ENCODE data around the gene GRM1.

GRM1 gene

DNA sequence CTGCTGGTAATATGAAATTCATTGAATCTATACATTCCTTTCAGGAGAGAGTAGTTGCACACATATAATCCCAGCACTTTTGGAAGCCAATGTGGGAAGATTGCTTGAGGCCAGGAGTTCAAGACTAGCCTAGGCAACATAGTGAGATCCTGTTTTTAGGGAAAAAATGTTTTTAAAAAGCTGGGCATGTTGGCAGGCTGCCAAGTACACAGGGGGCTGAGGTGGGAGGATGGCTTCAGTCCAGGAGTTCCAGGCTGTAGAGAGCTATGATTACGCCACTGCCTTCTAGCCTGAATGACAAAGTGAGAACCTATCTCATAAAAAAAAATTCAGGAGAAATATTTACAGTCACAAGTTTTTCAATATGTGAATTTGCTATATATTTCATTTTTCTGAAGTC is 71.9 kb downstream of the GRM1 start:
- DNase-seq = no peak

DNA sequence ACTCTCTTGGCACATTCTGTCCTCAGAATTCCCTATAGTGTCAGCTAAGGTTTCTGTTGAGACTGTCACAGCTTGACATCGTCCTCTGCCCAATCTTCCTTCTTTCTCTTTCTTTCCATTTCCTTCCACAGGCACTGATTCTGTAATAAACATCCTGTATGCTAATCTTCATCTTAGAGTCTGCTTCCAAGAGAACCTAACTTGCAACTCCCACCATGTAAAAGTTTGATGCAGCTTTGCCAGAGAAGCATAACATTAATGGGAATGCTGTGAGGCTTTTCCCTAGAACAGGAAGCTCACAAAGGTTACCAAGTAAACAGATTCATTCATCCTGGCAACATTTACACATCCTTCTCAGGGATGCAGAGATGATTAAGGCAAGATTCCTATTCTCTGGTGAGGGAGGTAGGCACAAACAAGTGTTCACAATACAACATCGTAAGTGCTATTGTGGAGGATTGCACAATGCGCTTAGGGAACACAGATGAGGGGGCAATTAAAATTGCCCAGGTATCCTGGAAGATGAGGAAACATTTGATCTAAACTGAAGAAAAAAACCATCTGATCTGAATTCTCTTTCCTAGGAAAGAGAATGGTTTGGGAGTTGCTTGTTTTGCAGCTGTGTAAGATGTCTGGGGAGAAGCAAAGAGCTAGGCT is 74.7 kb downstream of the GRM1 start:
- DNase-seq = no peak

DNA sequence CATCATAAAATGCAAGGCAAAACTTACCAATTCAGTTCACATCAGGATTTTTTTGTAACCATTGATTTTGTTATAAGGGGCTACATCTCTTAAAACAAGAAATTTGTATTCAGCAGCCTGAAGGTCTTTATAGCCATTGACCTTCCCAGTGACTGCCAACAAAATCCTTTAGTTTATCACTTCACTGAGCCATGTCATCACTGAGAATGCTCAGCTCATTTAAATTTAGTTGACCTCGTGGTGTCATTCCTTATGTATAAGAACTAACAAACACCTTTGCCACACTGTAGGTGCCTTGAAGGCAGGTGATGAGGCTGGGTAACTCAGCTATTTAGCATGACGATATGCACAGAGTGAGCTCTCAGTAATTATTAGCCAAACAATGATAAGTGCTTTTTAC is 77.7 kb downstream of the GRM1 start:
- DNase-seq = no peak

DNA sequence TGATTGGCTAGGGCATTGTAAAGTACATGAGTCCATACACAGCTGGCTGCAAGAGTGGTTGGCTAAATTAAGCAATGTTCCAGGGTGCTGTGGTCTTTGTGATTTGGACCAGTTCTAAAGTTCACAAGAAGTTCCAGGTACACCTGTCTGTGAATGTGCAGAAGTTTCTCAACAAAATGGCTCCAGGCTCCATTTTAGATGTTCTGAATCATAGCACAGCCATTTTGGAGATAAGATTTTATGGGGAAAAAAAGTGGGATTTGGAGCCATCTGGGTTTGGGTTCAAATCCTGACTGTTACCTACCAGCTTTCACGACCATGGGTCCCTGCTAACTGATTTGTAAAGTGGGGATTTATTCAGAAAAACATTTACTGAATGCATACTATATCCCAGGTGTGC is 82.1 kb downstream of the GRM1 start:
- no peak for DNase-seq

DNA sequence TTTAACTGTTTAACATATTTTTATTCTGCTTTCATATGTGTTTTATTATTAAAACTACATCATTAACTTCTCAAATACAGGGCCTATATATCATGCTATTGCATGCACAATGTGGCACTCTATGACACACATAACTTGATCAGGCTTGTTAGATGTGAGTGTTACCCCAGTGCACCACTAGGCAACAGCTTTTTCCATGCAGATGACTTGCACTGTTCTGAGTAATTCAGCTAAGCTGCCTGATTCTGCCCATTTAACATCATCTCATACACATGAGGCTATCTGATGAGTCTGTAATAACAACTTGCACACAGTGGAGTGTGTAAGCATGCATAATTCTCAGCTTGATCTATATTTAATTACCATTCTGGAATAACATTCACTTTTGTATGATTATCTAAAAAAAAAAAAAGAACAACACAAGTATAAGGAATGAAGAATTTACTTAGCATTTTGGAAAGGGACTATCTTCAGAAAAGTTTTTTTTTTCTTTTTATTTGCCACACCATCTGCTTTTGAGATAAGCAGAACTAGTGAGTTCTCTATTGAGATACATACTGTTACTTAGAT is 83.1 kb downstream of the GRM1 start:
- DNase-seq = no peak

DNA sequence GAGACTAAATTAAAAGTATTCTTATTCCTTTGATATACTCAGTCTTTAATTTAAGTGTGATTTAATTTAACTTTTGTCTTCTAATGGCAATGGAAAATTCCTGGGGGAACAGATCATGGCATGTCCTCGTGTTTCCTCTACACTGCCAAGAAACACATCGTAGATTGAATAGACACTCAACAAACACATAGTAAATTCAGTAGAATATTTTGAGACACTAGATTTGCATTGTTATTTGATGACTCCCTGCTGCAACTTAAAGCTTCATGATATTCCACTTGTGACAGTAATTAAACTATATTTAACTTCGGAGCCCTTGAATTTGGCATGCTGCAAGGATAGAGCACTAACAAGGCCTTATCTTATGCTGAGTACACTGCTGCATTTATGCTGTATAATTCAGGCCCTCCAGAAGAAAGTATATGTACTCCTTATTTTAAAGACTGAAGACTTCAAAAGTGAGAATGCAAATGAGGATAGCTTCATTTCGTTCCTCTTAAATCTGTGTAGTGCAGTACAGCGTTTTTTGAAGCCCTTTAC is 84.3 kb downstream of the GRM1 start:
- DNase-seq = no peak

DNA sequence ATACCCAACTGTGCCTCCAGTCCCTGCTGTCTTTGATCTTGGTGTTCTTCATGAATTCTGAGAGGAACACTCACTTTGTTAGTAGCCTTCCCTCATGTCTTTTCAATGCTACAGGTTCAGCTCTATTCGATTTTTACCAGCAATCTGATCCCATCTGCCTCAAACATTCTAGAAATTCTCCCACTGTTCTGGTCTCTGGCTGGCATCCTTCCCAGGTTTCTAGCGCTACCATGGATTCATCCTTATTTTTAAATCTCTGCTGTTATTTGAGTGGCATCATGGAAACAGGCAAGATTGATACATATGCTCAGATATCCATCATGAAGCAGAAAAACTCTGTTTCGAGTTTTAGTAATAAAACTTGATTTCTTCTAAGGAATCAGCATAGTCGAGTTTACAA is 94.8 kb downstream of the GRM1 start:
- DNase-seq = no peak

DNA sequence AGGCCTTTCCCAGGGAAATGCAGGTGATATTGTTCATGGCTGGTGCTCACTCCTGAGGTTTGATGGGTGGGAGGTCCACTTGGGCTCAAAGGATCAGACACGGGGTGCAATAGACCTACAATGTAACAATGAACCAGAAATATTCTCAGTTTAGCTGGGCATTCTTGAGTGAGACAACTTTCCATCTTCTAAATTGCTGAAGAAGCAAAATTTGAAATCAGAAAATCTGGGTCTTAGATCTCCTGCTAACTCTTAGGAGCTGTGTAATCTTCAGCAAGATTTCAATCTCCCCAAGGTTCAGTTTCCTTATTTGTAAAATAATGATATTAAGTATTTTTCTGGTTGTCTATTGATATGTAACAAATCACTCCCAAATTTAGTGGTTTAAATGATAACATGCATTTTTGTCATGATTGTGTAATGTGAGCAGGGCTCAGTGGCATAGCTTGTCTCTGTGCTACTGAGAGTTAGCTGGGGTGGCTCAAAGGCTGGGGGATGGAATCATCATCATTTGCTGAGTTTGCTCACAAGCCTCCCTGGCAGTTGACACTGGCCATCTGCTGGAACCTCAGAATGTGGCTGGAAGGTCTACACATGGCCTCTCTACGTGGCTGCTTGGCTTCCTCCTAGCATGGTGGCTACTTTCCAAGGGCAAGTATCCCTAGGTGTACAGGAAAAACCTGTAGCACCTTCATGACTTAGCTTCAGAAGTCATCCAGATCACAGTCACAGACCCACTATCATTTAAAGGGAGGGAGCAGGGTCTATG is 98.8 kb downstream of the GRM1 start:
- no peak for DNase-seq

DNA sequence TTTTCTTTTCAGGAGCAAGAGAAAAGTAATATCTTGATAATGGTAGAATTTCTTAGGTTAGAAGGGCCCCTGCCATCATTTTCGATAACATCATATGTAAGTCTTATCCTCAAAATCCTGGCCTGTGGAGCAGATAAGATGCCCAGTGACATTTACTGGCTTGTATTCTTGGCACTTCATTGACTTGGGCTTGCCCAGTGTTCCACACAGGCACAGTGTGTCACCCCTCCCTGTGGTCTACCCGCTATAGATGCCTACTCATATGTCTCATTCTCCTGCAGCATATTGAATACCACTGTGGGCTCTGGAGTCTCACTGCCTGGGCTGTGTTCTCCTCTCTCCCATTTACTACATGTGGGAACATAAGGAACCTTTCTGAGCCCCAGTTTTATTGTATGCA is 105.0 kb downstream of the GRM1 start:
- no peak for DNase-seq

DNA sequence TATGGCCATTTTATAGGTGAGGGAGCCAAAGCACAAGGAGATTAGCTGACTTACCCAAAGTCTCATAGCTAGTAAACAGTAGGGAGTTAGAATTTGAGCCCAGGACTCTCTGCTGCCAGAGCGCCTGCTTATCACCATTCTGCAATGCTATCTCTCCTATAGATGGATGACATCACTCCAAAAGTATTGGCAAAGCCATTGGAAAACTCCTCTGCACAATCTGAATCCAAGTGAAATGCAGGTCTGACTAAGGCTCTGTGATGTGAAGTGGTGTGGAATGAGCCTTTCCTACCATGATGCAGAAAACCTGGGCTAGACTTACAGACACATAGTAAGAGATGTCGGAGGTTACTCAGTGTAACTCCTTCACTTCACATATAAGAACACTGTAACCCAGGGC is 106.3 kb downstream of the GRM1 start:
- DNase-seq = peak; percentile 65

DNA sequence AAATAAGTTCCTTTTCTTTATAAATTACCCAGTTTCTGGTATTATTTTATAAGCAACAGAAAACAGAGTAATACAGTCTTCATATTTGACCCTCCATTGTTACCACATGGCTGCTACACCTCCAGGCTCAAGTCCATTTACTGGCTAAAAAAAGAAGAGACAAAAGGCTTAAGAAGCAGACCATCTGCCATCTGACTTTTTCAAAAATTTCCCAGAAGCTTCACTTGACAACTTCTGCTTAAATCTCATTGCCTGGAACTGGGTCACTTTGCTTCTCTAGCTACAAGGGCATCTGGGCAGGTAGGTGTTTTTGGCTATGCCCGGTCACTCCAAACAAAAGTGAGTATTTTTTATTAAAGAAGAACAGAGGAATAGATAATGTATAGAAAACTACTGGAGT is 118.0 kb downstream of the GRM1 start:
- no peak for DNase-seq

DNA sequence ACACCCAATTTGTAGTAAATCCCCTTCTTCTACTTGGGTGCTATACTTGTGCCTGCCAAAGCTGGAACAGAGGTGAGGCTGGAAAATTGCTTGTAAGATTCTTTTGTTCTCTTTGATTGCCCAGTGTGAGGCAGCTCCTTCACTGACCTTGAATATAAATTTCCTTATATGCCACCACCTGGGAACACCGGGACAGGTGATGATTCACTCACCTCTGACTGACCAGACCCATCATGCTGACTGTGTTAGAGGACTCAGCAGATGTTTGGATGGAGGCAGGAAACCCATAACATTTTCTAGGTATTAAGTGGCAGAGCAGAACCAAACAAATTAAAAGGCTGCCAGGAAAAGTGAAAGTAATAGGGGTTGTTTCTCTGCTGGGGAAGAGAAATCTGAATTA is 120.9 kb downstream of the GRM1 start:
- no peak for DNase-seq

DNA sequence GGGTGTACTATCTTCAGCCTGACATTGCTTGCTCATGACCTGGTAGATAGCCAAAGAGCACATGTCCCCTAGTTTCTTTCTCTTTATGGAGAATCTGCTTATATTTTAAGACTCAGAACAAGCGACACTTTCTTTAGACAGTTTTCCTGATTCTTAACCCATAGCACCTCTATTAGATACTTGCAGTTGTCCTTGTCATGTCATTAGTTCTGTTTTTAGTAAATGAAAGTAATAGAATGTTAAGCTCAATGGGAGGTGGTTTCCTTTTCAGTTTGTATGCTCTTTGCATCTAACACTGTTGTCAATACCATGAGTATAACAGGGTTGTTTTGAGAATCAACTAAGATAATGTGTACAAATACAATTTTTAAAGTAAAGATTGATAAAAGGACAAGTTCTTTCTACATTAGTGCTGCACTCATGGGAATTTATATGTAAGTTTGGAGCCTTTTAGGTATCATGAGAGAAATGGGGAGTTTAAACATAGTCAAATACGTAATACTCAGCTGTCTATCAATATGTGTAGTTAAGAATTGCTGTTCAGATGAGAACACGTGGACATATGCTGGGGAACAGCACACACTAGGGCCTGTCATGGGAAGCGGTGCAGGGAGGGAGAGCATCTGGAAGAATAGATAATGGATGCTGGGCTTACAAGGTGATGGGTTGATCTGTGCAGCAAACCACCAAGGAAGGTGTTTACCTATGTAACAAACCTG is 124.3 kb downstream of the GRM1 start:
- no peak for DNase-seq

DNA sequence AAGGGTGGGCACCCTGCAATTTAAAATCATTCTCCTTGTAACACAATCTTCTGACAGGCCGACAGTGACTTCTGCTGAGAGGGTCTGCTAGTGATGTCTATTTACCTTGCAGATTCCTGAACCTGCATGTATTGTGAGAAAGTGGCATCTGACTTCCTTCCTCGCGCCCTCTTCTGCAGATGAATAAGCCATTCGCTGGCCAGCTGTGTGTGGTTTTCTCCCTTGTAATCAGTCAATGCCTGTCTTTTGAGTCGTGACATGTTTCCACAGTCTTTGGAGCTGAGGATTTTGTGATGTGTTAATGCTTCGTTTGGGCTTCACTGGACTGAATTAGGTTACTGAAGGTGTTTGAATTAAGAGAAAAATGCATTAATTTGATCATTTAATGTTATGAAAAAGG is 125.3 kb downstream of the GRM1 start:
- no peak for DNase-seq

DNA sequence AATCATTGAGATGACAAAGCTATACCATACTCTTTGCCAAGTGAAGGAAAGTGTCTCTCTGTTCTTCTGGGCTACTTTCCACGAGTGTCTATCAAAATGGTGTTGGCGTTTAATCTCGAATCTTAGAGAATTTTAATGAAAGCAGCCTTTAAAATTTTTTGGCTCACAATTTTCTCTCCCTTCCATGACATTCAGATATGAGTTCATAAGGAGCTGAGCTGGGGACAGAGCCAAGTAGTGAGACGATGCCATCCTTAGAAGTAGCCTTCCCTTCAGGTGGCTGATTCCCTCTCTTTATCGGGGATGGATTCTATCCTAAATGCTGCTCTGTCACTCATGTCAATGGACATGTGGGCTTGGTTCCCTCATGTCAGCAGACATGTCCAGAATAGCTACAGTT is 132.8 kb downstream of the GRM1 start:
- no peak for DNase-seq

DNA sequence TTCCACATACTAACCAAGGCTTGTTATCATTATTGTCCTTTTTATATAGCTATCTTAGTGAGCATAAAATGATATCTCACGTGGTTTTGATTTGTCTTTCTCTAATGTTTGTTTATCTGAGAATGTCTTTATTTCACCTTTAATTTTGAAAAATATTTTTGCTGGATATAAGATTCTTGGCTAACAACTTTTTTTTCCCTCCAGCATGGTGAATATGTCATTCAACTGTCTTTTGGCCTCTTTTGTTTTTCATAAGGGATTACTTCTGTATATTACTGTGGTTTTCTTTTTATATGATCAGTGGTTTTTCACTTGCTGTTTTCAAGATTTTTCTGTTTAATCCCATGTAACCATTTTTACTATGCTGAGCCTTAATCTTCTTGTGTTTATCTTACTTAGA is 141.0 kb downstream of the GRM1 start:
- no peak for DNase-seq

DNA sequence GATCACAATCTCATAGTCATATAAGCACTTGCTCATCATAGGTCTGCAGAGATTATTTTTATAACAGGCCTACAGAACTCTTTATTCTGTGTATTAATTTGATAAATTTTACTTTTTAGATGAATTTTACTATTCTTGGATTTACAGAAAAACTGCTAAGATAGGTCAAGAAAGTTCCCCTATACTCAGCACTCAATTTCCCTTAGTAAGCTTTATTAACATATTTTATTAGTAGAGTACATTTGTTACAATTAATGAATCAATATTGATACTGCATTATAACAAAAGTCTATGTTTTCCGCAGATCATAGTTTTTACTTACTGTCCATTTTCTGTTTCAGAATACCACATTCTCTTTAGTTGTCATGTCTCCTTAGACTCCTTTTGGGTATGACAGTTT is 148.9 kb downstream of the GRM1 start:
- DNase-seq = no peak

DNA sequence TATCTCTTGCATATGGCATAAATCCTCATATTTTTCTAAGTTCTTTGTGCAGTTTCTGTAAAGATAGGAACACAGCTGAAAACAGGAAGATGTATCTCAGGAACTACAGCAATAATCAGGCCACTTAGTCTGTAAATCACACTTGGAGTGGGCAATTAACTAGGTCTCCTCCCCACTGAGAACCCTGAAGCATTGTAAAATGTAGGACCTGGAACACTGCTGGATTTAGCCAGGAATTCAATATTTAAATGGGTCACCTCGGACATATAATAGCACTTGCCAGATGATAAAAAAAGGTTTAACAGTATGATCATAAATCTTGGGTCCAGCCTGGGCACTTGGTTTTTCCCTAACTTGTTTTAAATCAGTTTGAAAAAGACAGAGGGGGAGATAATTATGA is 155.0 kb downstream of the GRM1 start:
- DNase-seq = no peak

DNA sequence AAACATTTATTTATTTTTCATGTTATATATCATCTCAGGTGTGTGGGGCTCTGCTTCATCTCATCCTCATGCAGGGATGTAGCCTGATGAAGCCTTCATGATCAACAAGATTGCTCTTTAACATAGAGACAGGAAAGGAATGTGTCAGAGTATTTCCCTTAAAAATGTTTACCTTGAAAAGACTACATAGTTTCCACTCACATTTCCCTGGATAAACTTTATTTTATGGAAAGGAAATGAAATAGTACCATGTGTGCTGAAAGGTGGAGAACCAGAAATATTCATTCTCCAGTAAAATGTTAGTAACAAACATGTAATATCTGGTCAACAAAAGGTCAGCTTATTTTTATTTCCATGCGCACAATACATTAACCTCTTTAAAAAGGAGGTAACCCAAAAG is 155.8 kb downstream of the GRM1 start:
- no peak for DNase-seq

DNA sequence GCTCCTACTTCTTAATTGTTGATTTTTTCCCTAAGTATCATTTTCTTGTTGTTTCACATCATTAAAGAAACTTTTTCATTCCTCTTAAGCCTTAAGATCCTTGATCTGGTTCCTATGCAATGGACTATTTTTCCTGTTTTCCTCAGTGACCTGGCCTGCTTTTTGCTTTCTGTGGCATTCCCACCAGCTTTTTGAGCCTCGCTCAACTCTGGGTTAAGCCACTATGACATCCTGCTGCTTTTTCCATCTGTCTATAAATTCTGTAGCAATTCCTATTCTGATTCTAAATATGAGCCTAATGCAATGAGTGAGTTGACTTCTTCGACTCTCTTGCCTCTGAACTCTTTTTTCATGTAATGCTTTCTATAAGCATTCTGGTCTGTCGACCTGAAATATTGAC is 160.3 kb downstream of the GRM1 start:
- DNase-seq = no peak

DNA sequence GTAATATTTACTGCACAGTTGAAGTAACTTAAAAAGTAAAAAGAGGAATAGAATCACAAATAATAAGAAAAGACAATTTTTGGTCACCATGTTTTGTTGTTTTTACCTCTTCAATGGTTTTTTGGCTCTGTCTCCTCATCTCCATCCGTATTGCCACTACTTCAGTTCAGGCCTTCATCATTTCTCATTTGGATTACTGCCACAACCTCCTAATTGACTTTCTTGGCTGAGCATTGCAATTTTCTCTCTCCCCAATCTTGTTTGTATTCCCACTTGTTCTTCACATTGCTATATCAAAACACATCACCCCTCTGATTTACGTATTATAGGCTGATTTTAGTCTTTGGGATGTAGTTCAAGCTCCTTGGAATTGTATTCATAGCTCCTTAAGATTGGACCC is 161.7 kb downstream of the GRM1 start:
- no peak for DNase-seq

DNA sequence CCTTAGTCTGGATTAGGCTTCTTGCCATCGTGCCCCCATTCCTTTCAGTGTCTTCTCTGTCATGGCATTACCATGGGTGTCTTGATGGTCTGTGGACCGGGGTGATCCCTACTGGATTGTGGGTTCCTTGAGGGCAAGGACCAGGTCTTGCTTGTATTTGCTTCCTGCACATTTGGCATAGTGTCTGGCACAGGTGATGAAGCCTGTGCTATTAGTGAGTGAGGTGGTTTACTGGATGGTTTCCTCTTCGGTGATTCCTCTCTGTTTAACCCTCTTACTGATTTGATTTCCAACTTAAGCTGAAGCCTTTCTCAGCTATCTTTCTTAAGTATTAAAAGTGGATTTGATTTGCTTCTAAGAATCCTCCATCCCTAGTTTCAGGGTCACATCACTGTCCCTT is 162.3 kb downstream of the GRM1 start:
- DNase-seq = no peak

DNA sequence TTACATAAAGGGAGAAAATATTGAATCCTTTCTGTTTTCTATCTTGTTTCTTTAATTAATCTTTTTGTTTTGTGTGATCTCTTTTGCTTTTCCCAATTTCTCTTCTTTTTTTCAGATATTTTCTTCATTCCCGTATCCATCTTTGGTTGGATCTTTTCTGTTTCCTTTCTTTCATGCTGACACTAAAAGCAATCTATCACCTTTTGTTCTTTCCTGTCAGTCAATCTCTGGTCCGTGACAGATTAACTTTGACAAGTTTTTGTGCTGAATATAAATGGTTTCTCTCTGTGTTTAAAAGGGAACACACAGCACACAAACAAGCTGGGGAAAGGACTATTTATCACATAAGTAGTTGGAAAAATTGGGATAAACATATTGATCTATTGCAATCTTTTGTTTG is 162.8 kb downstream of the GRM1 start:
- no peak for DNase-seq

DNA sequence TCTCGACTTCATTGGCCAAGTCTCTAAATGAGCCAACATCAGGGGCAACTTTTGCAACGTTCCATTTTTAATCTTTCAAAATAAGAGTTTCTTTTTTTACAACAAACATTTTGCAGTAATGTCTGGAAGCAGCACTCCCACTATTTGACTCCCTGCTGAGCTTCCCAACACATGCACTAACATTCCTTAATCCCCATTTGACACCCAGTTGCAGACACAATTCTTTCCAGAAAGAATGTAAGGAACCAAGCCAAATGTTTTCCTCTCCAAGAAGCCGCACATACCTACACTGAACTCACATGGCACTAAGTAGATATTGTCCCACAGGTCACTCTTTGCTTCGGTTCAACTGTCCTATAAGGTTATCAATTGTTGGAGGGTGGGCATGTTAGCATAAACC is 165.6 kb downstream of the GRM1 start:
- no peak for DNase-seq

All from islet precursor cell (in vitro differentiated cells).